Type B pancreatic cell (in vitro differentiated cells): ENCODE data around the gene PARD3. TPM values are rescaled to one million over a fixed set of nuclear protein-coding genes. Genes with fewer than 3 reads are reported as not detected.
"Not testable (repeated sequence)": the region's sequence is repeated elsewhere in the genome, so short reads cannot be mapped to it uniquely, and the experiment has no call there.

Experiments used
- DNase-seq: peaks from one replicate; pipeline ENCODE4 v3.0.0; 2021; ENCODE audit warnings: mixed read lengths; ENCODE audit not compliant: unreplicated experiment; ENCODE audit errors: extremely low spot score
- H3K27ac Mint-ChIP-seq: 2 replicates; pipeline ENCODE4 v1.8.0; 2021; ENCODE audit warnings: mild to moderate bottlenecking, mixed read lengths
- H3K27me3 Mint-ChIP-seq: 2 replicates; pipeline ENCODE4 v1.8.0; 2021; ENCODE audit warnings: mixed read lengths
- H3K36me3 Mint-ChIP-seq: 2 replicates; pipeline ENCODE4 v1.8.0; 2021; ENCODE audit warnings: mixed read lengths
- H3K4me1 Mint-ChIP-seq: one replicate; pipeline ENCODE4 v1.8.0; 2021; ENCODE audit warnings: mixed read lengths; ENCODE audit not compliant: unreplicated experiment
- H3K4me3 Mint-ChIP-seq: 2 replicates; pipeline ENCODE4 v1.8.0; 2021; ENCODE audit warnings: mild to moderate bottlenecking, mixed read lengths
- H3K9me3 Mint-ChIP-seq: 2 replicates; pipeline ENCODE4 v1.8.0; 2021; ENCODE audit warnings: mixed read lengths
- CTCF ChIP-seq: fragments of 200-600 bp; sonication (generic); conservative IDR thresholded peaks from 2 replicates; pipeline ENCODE4 v1.5.0; 2021; ENCODE audit warnings: antibody characterized with exemption, mild to moderate bottlenecking
- total RNA-seq: library from RNA; stranded (reverse); gene quantifications from 2 replicates; pipeline ENCODE4 v1.2.1, GENCODE V29; 2021; ENCODE audit warnings: low replicate concordance

Gene PARD3
- total RNA-seq, 1 donor from 2014 or later: 52.3 TPM

GRCh38 chr10:34844448-34844847 is 29.4 kb upstream of the PARD3 start:
- no peak for TF ChIP-seq CTCF
- DNase-seq: no peak
- H3K9me3 Mint-ChIP-seq: no peaks in the 10 kb centered on the region
- H3K36me3 Mint-ChIP-seq: no peaks in the 10 kb centered on the region
- H3K27ac Mint-ChIP-seq: no peak overlapping the region
- H3K4me1 Mint-ChIP-seq: no peaks in the 10 kb centered on the region
- no peak overlapping the region for H3K4me3 Mint-ChIP-seq
- no peaks in the 10 kb centered on the region for H3K27me3 Mint-ChIP-seq

DNA sequence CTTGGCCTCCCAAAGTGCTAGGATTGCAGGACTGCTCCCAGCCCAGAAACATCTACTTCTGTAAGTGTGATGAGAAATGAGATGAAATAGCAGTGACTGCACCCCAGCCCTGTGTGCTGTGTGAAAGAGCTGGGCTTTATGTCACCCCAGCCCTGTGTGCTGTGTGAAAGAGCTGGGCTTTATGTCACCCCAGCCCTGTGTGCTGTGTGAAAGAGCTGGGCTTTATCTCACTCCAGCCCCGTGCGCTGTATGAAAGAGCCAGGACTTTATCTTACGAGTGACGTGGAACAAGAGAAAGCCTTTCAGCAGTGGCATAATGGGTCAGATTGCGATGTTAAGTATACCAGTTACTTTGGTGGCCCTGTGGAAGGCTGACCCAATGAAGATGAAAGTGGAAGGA is 28.4 kb upstream of the PARD3 start:
- not testable (repeated sequence) for DNase-seq, H3K4me1 Mint-ChIP-seq, H3K27ac Mint-ChIP-seq, H3K4me3 Mint-ChIP-seq, H3K9me3 Mint-ChIP-seq, H3K27me3 Mint-ChIP-seq, H3K36me3 Mint-ChIP-seq

DNA sequence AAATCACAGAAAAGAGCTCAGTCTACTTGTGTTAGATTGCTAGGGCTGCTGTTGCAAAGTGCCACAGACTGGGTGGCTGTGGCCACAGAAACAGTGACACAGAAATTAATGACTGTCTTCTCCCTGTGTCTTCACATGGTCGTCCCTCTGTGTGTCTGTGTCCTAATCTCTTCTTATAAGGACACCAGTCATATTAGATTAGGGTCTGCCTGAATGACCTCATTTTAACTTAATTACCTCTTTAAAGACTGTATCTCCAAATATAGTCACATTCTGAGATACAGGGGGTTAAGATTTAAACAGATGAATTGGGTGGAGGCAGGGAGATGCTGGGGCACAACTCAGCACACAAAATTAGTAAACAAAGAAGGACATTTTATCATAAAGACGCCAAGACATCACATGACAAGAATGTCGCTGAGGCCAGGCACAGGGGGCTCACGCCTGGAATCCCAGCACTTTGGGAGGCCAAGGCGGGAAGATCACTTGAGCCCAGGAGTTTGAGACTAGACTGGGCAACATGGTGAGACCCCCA is 23.3 kb upstream of the PARD3 start:
- no peaks in the 10 kb centered on the region for H3K9me3 Mint-ChIP-seq
- TF ChIP-seq CTCF: no peak

DNA sequence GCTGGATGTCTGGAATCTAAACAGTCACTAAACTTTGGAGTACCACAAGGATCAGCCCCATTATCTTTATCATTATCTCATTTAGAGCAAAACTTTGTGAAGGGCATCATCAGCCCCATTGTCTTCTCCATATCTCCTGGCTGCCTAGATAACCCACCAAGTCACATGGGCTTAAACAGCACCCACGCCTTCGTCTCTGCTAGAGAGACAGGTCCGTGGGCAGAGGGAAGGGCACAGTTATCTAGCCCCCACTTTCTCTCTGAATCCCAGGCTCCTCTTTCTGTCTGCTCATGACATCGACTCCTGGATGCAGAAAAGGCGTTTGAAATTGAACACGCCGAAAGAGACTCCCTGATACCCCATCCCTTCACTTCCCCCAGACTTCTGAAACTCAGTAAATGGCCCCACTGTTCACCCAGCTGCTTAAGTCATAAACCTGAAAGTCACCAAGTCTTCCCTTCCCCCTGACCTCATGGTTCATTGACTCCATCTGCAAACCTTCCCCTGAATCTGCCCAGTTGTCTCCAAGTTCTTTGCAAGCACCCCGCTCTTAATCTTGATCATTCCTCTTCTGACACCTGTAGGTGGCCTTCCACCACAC is 20.9 kb upstream of the PARD3 start:
- Mint-ChIP-seq H3K27me3 (no peaks in the 10 kb centered on the region), H3K36me3 (no peaks in the 10 kb centered on the region), H3K9me3 (no peaks in the 10 kb centered on the region), H3K4me1 (no peaks in the 10 kb centered on the region), H3K27ac (no peak overlapping the region), H3K4me3 (no peak overlapping the region)
- no peak for DNase-seq
- TF ChIP-seq CTCF: no peak

More for the DNA sequence above, 23.3 kb upstream of the PARD3 start:
- Mint-ChIP-seq H3K36me3 (no peaks in the 10 kb centered on the region), H3K4me1 (no peaks in the 10 kb centered on the region), H3K27me3 (no peaks in the 10 kb centered on the region), H3K4me3 (no peak overlapping the region), H3K27ac (no peak overlapping the region)
- no peak for DNase-seq

DNA sequence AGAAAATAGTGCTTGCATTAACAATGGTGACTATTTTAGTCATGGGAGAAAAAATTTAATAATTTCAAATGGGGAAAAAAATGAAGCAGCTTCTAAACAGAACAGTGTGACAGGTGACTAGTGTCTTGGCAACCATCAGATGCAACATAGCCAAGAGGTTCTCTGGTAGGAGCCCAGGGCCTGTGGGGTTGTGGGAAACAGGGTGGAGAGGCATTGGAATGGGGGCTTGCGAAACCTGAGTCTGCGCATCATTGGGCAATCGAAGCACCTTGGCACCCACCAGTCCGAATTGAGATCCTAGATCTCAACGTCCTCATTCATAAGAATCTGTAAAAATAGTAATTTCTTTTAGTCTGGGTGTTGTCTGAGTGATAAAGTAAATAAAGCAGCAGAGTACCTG is 19.2 kb upstream of the PARD3 start:
- no peaks in the 10 kb centered on the region for H3K36me3 Mint-ChIP-seq
- no peak for TF ChIP-seq CTCF

DNA sequence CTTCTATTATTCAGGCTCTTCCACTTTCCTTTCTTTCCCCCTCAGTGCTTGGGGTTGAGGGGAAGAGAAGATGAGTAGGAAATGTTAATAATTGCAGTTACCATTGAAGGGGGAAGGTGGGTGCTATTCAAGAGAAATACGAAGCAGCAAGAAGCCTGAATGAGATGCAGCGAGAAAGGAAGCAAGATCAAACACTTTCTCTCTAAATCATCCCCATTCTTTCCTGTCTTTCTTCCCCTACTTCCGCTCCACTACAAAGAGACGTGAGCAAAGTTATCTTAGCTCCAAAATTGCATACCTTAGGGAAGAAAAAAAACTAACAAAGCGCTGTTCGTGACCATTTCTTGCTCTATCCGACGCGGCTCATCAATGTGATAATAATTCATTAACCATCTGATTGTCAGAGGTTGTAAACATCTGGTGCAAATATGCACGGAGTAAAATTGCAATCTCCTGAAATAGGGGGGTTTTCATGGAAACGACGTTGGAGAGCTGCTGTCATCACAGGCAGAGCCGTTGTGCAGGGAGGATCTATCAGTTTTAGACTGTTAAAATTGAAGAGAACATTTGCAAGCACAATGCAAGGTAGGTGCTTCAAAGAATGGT is 15.2 kb upstream of the PARD3 start:
- H3K36me3 Mint-ChIP-seq: no peaks in the 10 kb centered on the region
- no peak overlapping the region for H3K27ac Mint-ChIP-seq
- TF ChIP-seq CTCF: no peak
- H3K4me1 Mint-ChIP-seq: peaks cover 11% of the 10 kb centered on the region
- no peaks in the 10 kb centered on the region for H3K9me3 Mint-ChIP-seq
- no peak for DNase-seq
- H3K27me3 Mint-ChIP-seq: no peaks in the 10 kb centered on the region
- H3K4me3 Mint-ChIP-seq: peak overlapping the region; percentile 49

More for the DNA sequence above, 19.2 kb upstream of the PARD3 start:
- peaks cover 8% of the 10 kb centered on the region for H3K4me1 Mint-ChIP-seq
- H3K9me3 Mint-ChIP-seq: no peaks in the 10 kb centered on the region
- no peaks in the 10 kb centered on the region for H3K27me3 Mint-ChIP-seq
- no peak overlapping the region for H3K27ac Mint-ChIP-seq
- no peak for DNase-seq
- H3K4me3 Mint-ChIP-seq: no peak overlapping the region
